Tibial artery (tissue), 4 donors: ENCODE measurements around the gene CFAP68.

ENCODE experiments used
- DNase-seq, 2 donors: peaks; one replicate each; pipeline ENCODE4 v3.0.0-alpha.2; 2019
- H3K27ac ChIP-seq, 2 donors: fragments of 200-600 bp; sonication (generic) in 1 of 2; 1 replicate in 1 of 2; 2 replicates in 1 of 2; pipeline ENCODE4 v1.5.1; 2018 to 2019; ENCODE audit warnings: mild to moderate bottlenecking in 1 of 2
- H3K27me3 ChIP-seq, 2 donors: fragments of 200-600 bp; sonication (generic) in 1 of 2; one replicate each; pipeline versions ENCODE4 v1.5.1 to v1.6.0; 2016 to 2019
- H3K36me3 ChIP-seq, 3 donors: fragments of 200-600 bp; sonication (generic) in 2 of 3; one replicate each; pipeline ENCODE4 v1.5.1; 2016 to 2019; ENCODE audit warnings: mild to moderate bottlenecking in 2 of 3
- H3K4me1 ChIP-seq, 4 donors: fragments of 200-600 bp; sonication (generic) in 2 of 4; 1 replicate in 3 of 4; 2 replicates in 1 of 4; pipeline ENCODE4 v1.5.1; 2016 to 2019
- H3K4me3 ChIP-seq, 2 donors: fragments of 200-600 bp; sonication (generic) in 1 of 2; 1 replicate in 1 of 2; 2 replicates in 1 of 2; pipeline ENCODE4 v1.5.1; 2018 to 2019; ENCODE audit warnings: mild to moderate bottlenecking in 2 of 2
- H3K9me3 ChIP-seq, 3 donors: fragments of 200-600 bp; sonication (generic) in 1 of 3; one replicate each; pipeline ENCODE4 v1.5.1; 2016 to 2019
- intact Hi-C: fragments of 100-400 bp; cut with DNase I; formaldehyde crosslinking; loops from one replicate; pipeline ENCODE4 v1.15.0; 2023; ENCODE audit warnings: low total_unique reads
- TF ChIP-seq, protein P1 (sequence below), 2 experiments: fragments of 200-600 bp in 1 of 2; fragments of 450-650 bp in 1 of 2; IDR thresholded peaks; one replicate each; pipeline ENCODE4 v1.5.1; 2017 to 2019; ENCODE audit warnings: antibody characterized with exemption in 2 of 2, mild to moderate bottlenecking in 1 of 2, moderate library complexity in 1 of 2

CFAP68 gene

DNA sequence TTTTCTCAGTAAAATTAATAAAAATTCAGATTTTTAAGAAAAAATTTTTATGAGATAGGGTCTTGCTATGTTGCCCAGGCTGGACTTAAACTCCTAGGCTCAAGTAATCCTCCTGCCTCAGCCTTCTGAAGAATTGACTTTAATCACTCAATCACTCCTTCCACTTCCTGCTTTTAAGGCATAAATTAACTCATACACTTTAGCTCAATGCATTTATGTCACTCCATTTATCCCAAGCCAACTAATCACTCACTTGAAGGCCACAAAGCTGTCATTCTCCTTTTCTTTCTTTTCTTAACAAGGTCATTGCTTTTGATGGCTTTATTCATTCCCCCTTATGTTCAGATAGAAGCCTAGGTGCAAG, 8.8 kb upstream of the CFAP68 start:
- TF ChIP-seq, protein P1, sequence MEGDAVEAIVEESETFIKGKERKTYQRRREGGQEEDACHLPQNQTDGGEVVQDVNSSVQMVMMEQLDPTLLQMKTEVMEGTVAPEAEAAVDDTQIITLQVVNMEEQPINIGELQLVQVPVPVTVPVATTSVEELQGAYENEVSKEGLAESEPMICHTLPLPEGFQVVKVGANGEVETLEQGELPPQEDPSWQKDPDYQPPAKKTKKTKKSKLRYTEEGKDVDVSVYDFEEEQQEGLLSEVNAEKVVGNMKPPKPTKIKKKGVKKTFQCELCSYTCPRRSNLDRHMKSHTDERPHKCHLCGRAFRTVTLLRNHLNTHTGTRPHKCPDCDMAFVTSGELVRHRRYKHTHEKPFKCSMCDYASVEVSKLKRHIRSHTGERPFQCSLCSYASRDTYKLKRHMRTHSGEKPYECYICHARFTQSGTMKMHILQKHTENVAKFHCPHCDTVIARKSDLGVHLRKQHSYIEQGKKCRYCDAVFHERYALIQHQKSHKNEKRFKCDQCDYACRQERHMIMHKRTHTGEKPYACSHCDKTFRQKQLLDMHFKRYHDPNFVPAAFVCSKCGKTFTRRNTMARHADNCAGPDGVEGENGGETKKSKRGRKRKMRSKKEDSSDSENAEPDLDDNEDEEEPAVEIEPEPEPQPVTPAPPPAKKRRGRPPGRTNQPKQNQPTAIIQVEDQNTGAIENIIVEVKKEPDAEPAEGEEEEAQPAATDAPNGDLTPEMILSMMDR (IDR thresholded peaks at IDR 0.05), result no peak
- Histone ChIP-seq H3K27me3 (no peaks in the 10 kb centered on the region), H3K36me3 (peaks cover 20 to 35% (median 29%) of the 10 kb centered on the region in 3 donors), H3K4me1 (peaks cover 0 to 20% (median 7%) of the 10 kb centered on the region in 4 donors), H3K4me3 (peak overlapping the region; percentile 66 to 98), H3K9me3 (no peaks in the 10 kb centered on the region), H3K27ac (peak overlapping the region; percentile 85 to 98)
- no peak for DNase-seq
- intact Hi-C loops, result loop anchor here (5.0 kb wide), 1 partner anchor 127 kb away; no protein-coding TSS in a partner anchor

DNA sequence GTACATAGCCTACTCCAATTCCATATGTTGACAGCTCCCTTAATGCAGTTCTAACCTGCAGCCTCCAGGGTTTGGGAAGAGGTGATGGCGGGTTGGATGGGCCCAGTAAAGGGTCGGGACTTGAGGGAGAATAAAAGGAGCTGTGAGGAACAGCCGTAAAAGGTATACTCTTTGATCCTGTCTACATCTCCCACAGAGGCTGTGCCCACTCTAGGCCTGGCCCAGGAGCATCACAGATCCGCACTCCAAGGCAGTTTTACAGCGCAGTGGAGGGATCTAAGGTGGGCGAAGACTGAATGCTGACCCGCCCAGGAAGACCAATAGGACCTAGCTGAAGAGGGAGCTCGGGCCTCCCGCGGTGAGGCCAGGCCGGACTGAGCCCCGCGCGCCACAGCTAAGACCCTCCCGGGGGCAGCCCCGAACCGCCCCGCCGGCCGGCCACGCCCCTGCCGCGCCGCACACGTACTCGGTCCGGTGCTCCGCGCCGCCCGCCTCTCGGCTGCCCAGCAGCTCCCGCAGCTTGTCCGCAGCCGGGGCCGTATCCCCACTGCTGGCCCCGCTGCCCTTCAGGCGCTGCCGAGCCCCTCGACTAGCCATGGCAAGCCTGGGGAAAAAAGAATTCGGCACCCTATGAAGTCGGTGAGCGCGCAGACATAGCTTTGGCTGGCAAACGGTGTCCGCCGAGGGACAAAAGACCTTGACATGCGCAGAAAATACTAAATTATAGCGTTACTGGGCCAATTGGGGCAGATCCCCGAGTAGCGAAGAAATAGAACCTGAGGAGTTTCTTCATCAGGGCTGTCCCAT, 8.3 kb upstream of the CFAP68 start, which contains the start of gene ALG9:
Gene ALG9, minus strand, starts transcription at position 696 of the 807 bp plus-strand sequence. Its CDS starts 99 bp downstream, at position 597.
- Histone ChIP-seq H3K27me3 (no peaks in the 10 kb centered on the region), H3K4me3 (peak within 1 kb of the TSS; percentile 66 to 98), H3K36me3 (peaks cover 16 to 29% (median 25%) of the 10 kb centered on the region in 3 donors), H3K4me1 (peaks cover 0 to 20% (median 7%) of the 10 kb centered on the region in 4 donors), H3K27ac (peak within 1 kb of the TSS; percentile 85 to 98), H3K9me3 (no peaks in the 10 kb centered on the region)
- intact Hi-C loops, result loop anchor here (5.0 kb wide), 1 partner anchor 126 kb away; no protein-coding TSS in a partner anchor
- TF ChIP-seq, protein P1 (IDR thresholded peaks at IDR 0.05), result peak; percentile 20 to 27
- peak; percentile 84 to 89 for DNase-seq

DNA sequence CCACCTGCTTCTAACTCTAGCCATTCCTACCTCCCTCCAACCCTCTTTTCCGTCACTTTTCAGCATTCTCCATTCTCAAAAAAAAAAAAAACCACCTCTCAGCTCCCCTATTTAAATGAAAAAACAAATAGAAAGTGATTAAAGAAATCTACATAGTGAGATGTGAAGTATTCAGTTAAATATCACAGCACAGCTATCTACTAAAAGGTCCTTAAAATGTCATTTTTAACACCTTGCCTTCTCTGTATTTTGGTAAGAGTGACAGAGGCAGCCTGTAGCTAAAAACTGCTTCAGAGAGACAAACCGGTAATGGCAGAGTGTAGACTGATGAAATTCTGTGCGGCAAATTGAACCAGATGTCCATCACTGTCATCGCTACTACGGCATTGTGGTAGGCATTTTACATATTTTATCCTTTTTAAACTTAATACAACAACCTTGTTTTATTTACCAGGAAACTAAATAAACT, 7.6 kb upstream of the CFAP68 start:
- intact Hi-C loops, result loop anchor here (5.0 kb wide), 1 partner anchor 126 kb away; no protein-coding TSS in a partner anchor
- Histone ChIP-seq H3K27ac (peak overlapping the region; percentile 85 to 98), H3K4me3 (peak overlapping the region; percentile 66 to 98), H3K9me3 (no peaks in the 10 kb centered on the region), H3K36me3 (peaks cover 10 to 23% (median 20%) of the 10 kb centered on the region in 3 donors), H3K4me1 (peaks cover 0 to 20% (median 7%) of the 10 kb centered on the region in 4 donors), H3K27me3 (no peaks in the 10 kb centered on the region)
- no peak for DNase-seq
- TF ChIP-seq, protein P1 (IDR thresholded peaks at IDR 0.05), result no peak

DNA sequence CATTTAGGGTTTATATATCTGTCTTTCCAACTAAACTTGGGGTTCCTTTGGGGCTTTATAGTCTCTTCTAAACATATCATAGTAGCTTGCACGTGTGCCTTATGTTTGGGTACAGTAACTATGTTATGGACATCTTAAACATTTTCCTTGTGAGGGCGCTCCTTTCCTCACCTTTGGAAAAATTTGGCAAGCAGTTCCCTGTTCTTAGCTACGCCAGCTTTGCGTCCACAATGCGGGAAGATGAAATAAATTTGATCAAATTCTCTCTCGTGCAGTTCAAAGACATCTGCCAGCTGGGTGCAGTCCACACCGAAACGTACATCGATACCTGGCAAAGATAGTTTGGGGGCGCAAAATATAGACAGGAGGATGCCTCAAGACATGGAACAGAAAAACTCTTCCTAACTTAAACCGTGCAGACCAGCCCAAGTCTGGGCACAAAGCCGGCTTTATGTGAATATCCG, 924 bp upstream of the CFAP68 start:
- H3K36me3 ChIP-seq, result no peaks in the 10 kb centered on the region
- TF ChIP-seq, protein P1 (IDR thresholded peaks at IDR 0.05), result no peak
- intact Hi-C loops, result loop anchor here (5.0 kb wide), 2 partner anchors 49 to 104 kb away; no protein-coding TSS in a partner anchor
- peak overlapping the region; percentile 92 to 94 for H3K27ac ChIP-seq
- H3K9me3 ChIP-seq, result no peaks in the 10 kb centered on the region
- H3K4me3 ChIP-seq, result peak overlapping the region; percentile 59 to 77
- no peak for DNase-seq
- no peaks in the 10 kb centered on the region for H3K27me3 ChIP-seq
- H3K4me1 ChIP-seq, result peaks cover 0 to 14% (median 9%) of the 10 kb centered on the region in 4 donors

DNA sequence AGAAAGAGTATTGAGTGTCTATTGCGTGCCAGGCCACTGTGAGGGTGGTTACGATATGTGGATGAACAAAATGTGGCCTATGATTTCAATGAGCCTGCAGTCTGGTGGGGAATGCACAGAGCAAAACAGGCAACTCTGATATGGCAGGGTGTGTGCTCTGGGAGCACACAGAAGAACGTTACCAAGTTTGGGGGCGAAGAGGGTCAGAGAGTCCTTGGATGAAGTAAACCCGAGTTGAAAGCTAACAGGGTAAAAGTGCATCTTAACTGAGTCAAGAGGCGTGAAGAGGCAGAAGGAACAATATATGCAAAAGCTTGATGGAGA, 258 bp downstream of the CFAP68 start:
- TF ChIP-seq, protein P1 (IDR thresholded peaks at IDR 0.05), result no peak
- Histone ChIP-seq H3K36me3 (peaks cover 0 to 6% (median 0%) of the 10 kb centered on the region in 3 donors), H3K27ac (peak overlapping the region; percentile 92 to 94), H3K9me3 (no peaks in the 10 kb centered on the region), H3K27me3 (no peaks in the 10 kb centered on the region), H3K4me1 (peaks cover 0 to 14% (median 9%) of the 10 kb centered on the region in 4 donors), H3K4me3 (peak overlapping the region; percentile 59 to 77)
- DNase-seq, result no peak
- intact Hi-C loops, result loop anchor here (5.0 kb wide), 2 partner anchors 48 to 103 kb away; no protein-coding TSS in a partner anchor
